HEK293 (cell line): ENCODE results near the gene INO80E.

ENCODE experiments used
- KLF7 ChIP-seq: fragments of 450-650 bp; formaldehyde crosslinking; IDR thresholded peaks from 2 replicates; pipeline ENCODE4 v1.5.1; 2016; ENCODE audit warnings: missing biosample characterization, missing genetic modification characterization, borderline replicate concordance
- MZF1 ChIP-seq: fragments of 450-650 bp; formaldehyde crosslinking; IDR thresholded peaks from 2 replicates; pipeline ENCODE4 v1.5.1; 2017; ENCODE audit warnings: missing biosample characterization, missing genetic modification characterization, borderline replicate concordance
- WT1 ChIP-seq: fragments of 450-650 bp; formaldehyde crosslinking; IDR thresholded peaks from 2 replicates; pipeline ENCODE4 v1.5.1; 2016; ENCODE audit warnings: missing biosample characterization, missing genetic modification characterization
- ZNF510 ChIP-seq: fragments of 450-650 bp; formaldehyde crosslinking; IDR thresholded peaks from 2 replicates; pipeline ENCODE4 v1.5.1; 2018; ENCODE audit warnings: mild to moderate bottlenecking, missing genetic modification characterization, missing biosample characterization; ENCODE audit not compliant: insufficient replicate concordance
- ZNF747 ChIP-seq: fragments of 450-650 bp; formaldehyde crosslinking; IDR thresholded peaks from 2 replicates; pipeline ENCODE4 v1.5.1; 2016; ENCODE audit warnings: missing biosample characterization, missing genetic modification characterization
- TF ChIP-seq, protein P1 (sequence below): fragments of 450-650 bp; formaldehyde crosslinking; IDR thresholded peaks from 2 replicates; pipeline ENCODE4 v1.5.1; 2016; ENCODE audit warnings: missing biosample characterization, missing genetic modification characterization, borderline replicate concordance

DNA sequence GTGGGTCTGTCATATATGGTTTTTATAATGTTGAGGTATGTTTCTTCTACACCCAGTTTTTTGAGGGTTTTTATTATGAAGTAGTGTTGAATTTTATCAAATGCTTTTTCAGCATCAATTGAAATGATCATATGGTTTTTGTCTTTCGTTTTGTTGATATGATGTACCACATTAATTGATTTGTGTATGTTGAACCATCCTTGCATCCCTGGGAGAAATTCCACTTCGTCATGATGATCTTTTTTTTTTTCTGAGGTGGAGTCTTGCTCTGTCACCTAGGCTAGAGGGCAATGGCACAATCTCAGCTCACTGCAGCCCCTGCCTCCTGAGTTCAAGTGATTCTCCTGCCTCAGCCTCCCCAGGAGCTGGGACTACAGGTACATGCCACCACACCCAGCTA, 48.1 kb upstream of the INO80E start:
- TF ChIP-seq MZF1 (tag by site-specific recombination) (no peak), ZNF510 (tag by site-specific recombination) (no peak), ZNF747 (tag by site-specific recombination) (no peak), KLF7 (tag by site-specific recombination) (no peak), WT1 (tag by site-specific recombination) (no peak)
- TF ChIP-seq, protein P1, sequence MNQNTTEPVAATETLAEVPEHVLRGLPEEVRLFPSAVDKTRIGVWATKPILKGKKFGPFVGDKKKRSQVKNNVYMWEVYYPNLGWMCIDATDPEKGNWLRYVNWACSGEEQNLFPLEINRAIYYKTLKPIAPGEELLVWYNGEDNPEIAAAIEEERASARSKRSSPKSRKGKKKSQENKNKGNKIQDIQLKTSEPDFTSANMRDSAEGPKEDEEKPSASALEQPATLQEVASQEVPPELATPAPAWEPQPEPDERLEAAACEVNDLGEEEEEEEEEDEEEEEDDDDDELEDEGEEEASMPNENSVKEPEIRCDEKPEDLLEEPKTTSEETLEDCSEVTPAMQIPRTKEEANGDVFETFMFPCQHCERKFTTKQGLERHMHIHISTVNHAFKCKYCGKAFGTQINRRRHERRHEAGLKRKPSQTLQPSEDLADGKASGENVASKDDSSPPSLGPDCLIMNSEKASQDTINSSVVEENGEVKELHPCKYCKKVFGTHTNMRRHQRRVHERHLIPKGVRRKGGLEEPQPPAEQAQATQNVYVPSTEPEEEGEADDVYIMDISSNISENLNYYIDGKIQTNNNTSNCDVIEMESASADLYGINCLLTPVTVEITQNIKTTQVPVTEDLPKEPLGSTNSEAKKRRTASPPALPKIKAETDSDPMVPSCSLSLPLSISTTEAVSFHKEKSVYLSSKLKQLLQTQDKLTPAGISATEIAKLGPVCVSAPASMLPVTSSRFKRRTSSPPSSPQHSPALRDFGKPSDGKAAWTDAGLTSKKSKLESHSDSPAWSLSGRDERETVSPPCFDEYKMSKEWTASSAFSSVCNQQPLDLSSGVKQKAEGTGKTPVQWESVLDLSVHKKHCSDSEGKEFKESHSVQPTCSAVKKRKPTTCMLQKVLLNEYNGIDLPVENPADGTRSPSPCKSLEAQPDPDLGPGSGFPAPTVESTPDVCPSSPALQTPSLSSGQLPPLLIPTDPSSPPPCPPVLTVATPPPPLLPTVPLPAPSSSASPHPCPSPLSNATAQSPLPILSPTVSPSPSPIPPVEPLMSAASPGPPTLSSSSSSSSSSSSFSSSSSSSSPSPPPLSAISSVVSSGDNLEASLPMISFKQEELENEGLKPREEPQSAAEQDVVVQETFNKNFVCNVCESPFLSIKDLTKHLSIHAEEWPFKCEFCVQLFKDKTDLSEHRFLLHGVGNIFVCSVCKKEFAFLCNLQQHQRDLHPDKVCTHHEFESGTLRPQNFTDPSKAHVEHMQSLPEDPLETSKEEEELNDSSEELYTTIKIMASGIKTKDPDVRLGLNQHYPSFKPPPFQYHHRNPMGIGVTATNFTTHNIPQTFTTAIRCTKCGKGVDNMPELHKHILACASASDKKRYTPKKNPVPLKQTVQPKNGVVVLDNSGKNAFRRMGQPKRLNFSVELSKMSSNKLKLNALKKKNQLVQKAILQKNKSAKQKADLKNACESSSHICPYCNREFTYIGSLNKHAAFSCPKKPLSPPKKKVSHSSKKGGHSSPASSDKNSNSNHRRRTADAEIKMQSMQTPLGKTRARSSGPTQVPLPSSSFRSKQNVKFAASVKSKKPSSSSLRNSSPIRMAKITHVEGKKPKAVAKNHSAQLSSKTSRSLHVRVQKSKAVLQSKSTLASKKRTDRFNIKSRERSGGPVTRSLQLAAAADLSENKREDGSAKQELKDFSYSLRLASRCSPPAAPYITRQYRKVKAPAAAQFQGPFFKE (tag by site-specific recombination), result no peak
